ENCODE results near the gene BRCA1.

- TF ChIP-seq REST (IDR thresholded peaks at IDR 0.05; ENCODE audit: borderline replicate concordance), result no peak
- TF ChIP-seq, protein P1, sequence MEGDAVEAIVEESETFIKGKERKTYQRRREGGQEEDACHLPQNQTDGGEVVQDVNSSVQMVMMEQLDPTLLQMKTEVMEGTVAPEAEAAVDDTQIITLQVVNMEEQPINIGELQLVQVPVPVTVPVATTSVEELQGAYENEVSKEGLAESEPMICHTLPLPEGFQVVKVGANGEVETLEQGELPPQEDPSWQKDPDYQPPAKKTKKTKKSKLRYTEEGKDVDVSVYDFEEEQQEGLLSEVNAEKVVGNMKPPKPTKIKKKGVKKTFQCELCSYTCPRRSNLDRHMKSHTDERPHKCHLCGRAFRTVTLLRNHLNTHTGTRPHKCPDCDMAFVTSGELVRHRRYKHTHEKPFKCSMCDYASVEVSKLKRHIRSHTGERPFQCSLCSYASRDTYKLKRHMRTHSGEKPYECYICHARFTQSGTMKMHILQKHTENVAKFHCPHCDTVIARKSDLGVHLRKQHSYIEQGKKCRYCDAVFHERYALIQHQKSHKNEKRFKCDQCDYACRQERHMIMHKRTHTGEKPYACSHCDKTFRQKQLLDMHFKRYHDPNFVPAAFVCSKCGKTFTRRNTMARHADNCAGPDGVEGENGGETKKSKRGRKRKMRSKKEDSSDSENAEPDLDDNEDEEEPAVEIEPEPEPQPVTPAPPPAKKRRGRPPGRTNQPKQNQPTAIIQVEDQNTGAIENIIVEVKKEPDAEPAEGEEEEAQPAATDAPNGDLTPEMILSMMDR (IDR thresholded peaks at IDR 0.05; ENCODE audit: poor library complexity, severe bottlenecking), result no peak
- no peak for TF ChIP-seq MXI1 (conservative IDR thresholded peaks at IDR 0.05; ENCODE audit: poor library complexity, severe bottlenecking)
- TF ChIP-seq EZH2 (IDR thresholded peaks at IDR 0.05; ENCODE audit: borderline replicate concordance, insufficient read depth, low read length, poor library complexity, severe bottlenecking), result no peak
- TF ChIP-seq SMC3 (conservative IDR thresholded peaks at IDR 0.05; ENCODE audit: poor library complexity), result no peak
- TF ChIP-seq TAF1 (IDR thresholded peaks at IDR 0.05; ENCODE audit: low read depth), result no peak
- TF ChIP-seq POLR2AphosphoS5 (IDR thresholded peaks at IDR 0.05), result peak; percentile 26
- no peak for TF ChIP-seq EP300 (conservative IDR thresholded peaks at IDR 0.05; ENCODE audit: poor library complexity, severe bottlenecking)
- no peak for TF ChIP-seq RAD21 (conservative IDR thresholded peaks at IDR 0.05)
Measured at GRCh38 chr17:43011728-43012472, 113.3 kb downstream of the BRCA1 start.

Measured in neural cell (in vitro differentiated cells).